Endothelial cell (in vitro differentiated cells): ENCODE results near the gene GCKR. TPM values are rescaled to one million over a fixed set of nuclear protein-coding genes. Genes with fewer than 3 reads are reported as not detected.

ENCODE experiments used
- DNase-seq: peaks from one replicate; pipeline ENCODE4 v3.0.0; 2021; ENCODE audit warnings: low spot score
- H3K27ac Mint-ChIP-seq: one replicate; pipeline ENCODE4 v1.8.0; 2021; ENCODE audit warnings: mixed read lengths, inconsistent platforms; ENCODE audit not compliant: unreplicated experiment
- H3K27me3 Mint-ChIP-seq: one replicate; pipeline ENCODE4 v1.8.0; 2021; ENCODE audit warnings: mild to moderate bottlenecking, moderate library complexity, mixed read lengths, inconsistent platforms; ENCODE audit not compliant: unreplicated experiment
- H3K36me3 Mint-ChIP-seq: one replicate; pipeline ENCODE4 v1.8.0; 2021; ENCODE audit warnings: mild to moderate bottlenecking, low read depth, mixed read lengths, inconsistent platforms; ENCODE audit not compliant: unreplicated experiment
- H3K4me1 Mint-ChIP-seq: one replicate; pipeline ENCODE4 v1.8.0; 2021; ENCODE audit warnings: mild to moderate bottlenecking, mixed read lengths, inconsistent platforms; ENCODE audit not compliant: unreplicated experiment
- H3K4me3 Mint-ChIP-seq: one replicate; pipeline ENCODE4 v1.8.0; 2021; ENCODE audit warnings: mild to moderate bottlenecking, mixed read lengths, inconsistent platforms; ENCODE audit not compliant: unreplicated experiment
- H3K9me3 Mint-ChIP-seq: one replicate; pipeline ENCODE4 v1.8.0; 2021; ENCODE audit warnings: mixed read lengths, inconsistent platforms; ENCODE audit not compliant: unreplicated experiment
- total RNA-seq: library from RNA; stranded (reverse); fragmentation: NEBNext Ultra II Directional; extraction: Animal tissue kit (Norgen Biotek cat#: 25700); gene quantifications from one replicate; pipeline ENCODE4 v1.2.1, GENCODE V29; 2021; ENCODE audit not compliant: unreplicated experiment
- TF ChIP-seq, protein P1 (sequence below): fragments of 200-600 bp; sonication (generic); IDR thresholded peaks from one replicate; pipeline ENCODE4 v1.5.0; 2021; ENCODE audit warnings: antibody characterized with exemption; ENCODE audit not compliant: unreplicated experiment

Gene GCKR
- total RNA-seq, 1 donor from 2014 or later = 0.59 TPM

DNA sequence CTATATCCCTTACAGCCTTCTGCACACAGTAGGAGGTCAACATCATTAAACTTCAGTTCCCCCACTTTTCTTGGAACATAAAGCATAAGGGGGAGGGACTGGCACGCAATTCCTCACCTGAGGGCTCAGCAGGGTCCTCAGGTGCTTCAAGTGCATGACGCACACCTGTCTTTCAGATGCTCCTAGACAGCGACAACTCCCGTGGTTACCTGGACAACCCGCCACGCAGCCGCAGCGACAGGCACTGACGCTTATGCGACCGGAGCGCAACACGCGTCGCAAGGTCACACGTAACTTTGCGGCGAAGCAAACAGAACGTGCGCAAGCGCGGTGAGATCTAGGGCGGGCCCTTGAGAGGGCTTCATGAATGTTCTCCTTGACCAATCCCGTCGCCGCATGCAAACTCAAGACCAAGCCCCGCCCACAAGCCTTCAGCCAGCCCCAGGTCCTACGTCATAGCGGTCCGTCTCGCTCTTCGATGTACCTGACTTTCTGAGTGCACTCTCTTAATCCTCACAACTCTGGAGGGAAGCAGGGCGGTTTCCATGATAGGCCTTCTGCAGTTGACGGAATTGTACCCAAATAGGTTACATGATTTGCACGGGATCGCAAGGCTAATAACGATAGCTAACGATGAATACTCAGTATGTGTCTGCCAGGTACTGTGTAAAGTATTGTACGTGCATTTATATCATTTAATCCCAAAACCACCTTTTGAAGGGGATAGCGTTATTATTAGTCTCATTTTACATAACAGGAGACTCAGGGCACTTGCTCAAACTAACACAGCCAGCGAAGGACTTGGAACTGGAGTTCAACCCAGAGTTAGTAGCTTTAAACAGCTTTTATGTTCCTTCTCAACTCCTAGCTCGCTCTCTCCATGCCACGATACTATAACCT lies 6.9 kb upstream of the GCKR start, which contains the start of gene IFT172:
Gene IFT172, minus strand, starts transcription at position 246 of the 900 bp plus-strand sequence. Its CDS starts 90 bp downstream, at position 156.
- Mint-ChIP-seq H3K27me3 (peaks cover 12% of the 10 kb centered on the region), H3K4me1 (peaks cover 37% of the 10 kb centered on the region), H3K36me3 (peaks cover 3% of the 10 kb centered on the region), H3K27ac (peak within 1 kb of the TSS; percentile 83), H3K9me3 (no peaks in the 10 kb centered on the region), H3K4me3 (peak within 1 kb of the TSS; percentile 96)
- TF ChIP-seq, protein P1, sequence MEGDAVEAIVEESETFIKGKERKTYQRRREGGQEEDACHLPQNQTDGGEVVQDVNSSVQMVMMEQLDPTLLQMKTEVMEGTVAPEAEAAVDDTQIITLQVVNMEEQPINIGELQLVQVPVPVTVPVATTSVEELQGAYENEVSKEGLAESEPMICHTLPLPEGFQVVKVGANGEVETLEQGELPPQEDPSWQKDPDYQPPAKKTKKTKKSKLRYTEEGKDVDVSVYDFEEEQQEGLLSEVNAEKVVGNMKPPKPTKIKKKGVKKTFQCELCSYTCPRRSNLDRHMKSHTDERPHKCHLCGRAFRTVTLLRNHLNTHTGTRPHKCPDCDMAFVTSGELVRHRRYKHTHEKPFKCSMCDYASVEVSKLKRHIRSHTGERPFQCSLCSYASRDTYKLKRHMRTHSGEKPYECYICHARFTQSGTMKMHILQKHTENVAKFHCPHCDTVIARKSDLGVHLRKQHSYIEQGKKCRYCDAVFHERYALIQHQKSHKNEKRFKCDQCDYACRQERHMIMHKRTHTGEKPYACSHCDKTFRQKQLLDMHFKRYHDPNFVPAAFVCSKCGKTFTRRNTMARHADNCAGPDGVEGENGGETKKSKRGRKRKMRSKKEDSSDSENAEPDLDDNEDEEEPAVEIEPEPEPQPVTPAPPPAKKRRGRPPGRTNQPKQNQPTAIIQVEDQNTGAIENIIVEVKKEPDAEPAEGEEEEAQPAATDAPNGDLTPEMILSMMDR = no peak
- peak; percentile 94 for DNase-seq

DNA sequence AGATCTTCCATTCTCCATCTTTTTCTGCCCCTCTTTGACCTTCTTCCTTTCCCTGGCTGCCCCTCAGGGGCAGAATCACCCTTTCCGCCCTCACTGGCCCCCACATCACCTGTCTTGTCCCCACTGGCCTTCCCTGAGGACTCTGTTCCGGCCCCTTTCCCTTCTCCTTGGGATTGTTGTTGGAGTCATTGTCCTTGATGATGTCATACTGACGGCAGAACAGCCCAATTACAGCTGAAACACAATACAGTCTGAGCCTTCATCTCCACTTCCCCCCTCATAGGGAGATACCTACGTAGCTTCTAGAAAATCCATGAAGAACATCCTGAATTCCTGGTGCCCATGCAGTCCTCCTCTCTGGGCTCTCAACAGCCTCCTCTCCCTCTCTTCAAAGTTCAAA lies 4.1 kb upstream of the GCKR start:
- DNase-seq = no peak
- no peak overlapping the region for H3K4me3 Mint-ChIP-seq
- H3K36me3 Mint-ChIP-seq = peaks cover 3% of the 10 kb centered on the region
- no peaks in the 10 kb centered on the region for H3K9me3 Mint-ChIP-seq
- H3K27ac Mint-ChIP-seq = no peak overlapping the region
- peaks cover 17% of the 10 kb centered on the region for H3K27me3 Mint-ChIP-seq
- TF ChIP-seq, protein P1 = no peak
- peaks cover 21% of the 10 kb centered on the region for H3K4me1 Mint-ChIP-seq

DNA sequence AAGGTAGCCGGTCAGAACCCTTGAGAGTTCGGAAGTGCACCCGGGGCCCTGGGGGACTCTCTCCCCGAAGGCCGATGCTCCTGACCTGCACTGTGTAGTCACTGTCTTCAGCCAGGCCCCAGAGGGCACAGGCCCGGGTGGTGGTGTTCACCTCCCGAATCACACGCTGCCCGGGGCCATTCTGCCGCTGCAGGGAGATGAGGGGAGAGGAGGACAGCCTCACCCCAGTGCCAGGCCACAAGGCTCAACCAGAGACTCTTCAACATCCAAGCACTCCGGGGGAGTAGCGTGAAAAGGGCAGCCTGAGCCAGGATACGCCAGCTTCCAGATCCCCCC lies 2.7 kb upstream of the GCKR start:
- no peaks in the 10 kb centered on the region for H3K9me3 Mint-ChIP-seq
- DNase-seq = no peak
- no peak overlapping the region for H3K27ac Mint-ChIP-seq
- TF ChIP-seq, protein P1 = no peak
- H3K36me3 Mint-ChIP-seq = peaks cover 3% of the 10 kb centered on the region
- peaks cover 17% of the 10 kb centered on the region for H3K27me3 Mint-ChIP-seq
- peaks cover 18% of the 10 kb centered on the region for H3K4me1 Mint-ChIP-seq
- peak overlapping the region; percentile 87 for H3K4me3 Mint-ChIP-seq

DNA sequence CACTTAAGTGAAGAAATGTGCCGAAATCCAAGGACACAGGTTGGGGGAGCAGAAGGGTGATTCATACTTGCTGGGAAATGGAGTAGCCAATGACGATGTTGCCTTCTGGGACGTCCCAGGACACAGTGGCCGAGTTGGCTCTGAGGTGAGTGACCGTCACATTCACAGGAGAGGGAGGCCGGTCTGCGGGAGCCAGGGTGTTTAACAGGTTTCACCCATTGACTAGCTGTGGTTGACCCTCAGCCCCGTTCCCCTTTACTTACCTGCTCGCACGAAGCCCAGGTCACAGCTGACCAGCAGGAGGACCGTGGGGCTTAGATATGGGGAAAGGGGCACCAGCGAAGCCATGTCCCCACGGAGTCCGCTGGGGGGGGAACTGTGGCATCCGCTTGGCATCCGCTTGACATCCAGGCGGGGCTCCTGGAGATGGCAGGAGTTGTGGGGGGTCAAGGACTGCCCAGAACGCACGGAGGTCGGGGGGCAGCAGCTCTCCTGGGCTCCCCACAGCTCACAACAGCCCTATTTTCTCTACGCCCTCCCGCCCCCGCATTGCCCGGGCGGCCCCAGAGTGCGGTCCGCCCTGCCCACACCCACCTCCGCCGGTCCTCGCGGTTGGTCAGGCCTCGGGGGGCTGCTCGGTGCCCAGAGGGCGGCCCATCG lies 2.2 kb upstream of the GCKR start:
- TF ChIP-seq, protein P1 = no peak
- peaks cover 3% of the 10 kb centered on the region for H3K36me3 Mint-ChIP-seq
- H3K27me3 Mint-ChIP-seq = peaks cover 17% of the 10 kb centered on the region
- peak; percentile 10 for DNase-seq
- no peak overlapping the region for H3K27ac Mint-ChIP-seq
- H3K9me3 Mint-ChIP-seq = no peaks in the 10 kb centered on the region
- H3K4me3 Mint-ChIP-seq = peak overlapping the region; percentile 87
- peaks cover 17% of the 10 kb centered on the region for H3K4me1 Mint-ChIP-seq
